Trophoblast cell (in vitro differentiated cells and primary cell): ENCODE results near the gene MELTF.

Experiments
- DNase-seq, 2 donors: peaks; one replicate each; pipeline ENCODE4 v3.0.0-alpha.2; 2016
- H2AFZ ChIP-seq: 2 replicates; pipeline ENCODE4 v1.6.1; 2013; ENCODE audit warnings: low read length, moderate library complexity, mild to moderate bottlenecking; ENCODE audit not compliant: insufficient read depth, poor library complexity
- H2AK5ac ChIP-seq: 2 replicates; pipeline ENCODE4 v1.6.1; 2013; ENCODE audit warnings: mild to moderate bottlenecking, low read length
- H2BK120ac ChIP-seq: 2 replicates; pipeline ENCODE4 v1.6.1; 2013; ENCODE audit warnings: low read length, mild to moderate bottlenecking, moderate library complexity; ENCODE audit not compliant: insufficient read depth, poor library complexity
- H2BK12ac ChIP-seq: 2 replicates; pipeline ENCODE4 v1.6.1; 2013; ENCODE audit warnings: mild to moderate bottlenecking, low read length, moderate library complexity
- H2BK5ac ChIP-seq: 2 replicates; pipeline ENCODE4 v1.6.1; 2013; ENCODE audit warnings: low read length, low read depth, moderate library complexity, mild to moderate bottlenecking; ENCODE audit not compliant: poor library complexity
- H3K14ac ChIP-seq: 2 replicates; pipeline ENCODE4 v1.6.1; 2013; ENCODE audit warnings: mild to moderate bottlenecking, low read length
- H3K18ac ChIP-seq: 2 replicates; pipeline ENCODE4 v1.6.1; 2013; ENCODE audit warnings: mild to moderate bottlenecking, low read length
- H3K23ac ChIP-seq: 2 replicates; pipeline ENCODE4 v1.6.1; 2013; ENCODE audit warnings: low read length
- H3K27ac ChIP-seq: 2 replicates; pipeline ENCODE4 v1.5.1; 2013; ENCODE audit warnings: low read depth, mild to moderate bottlenecking, inconsistent platforms, low read length, moderate library complexity
- H3K27me3 ChIP-seq: 2 replicates; pipeline ENCODE4 v1.6.1; 2013; ENCODE audit warnings: inconsistent platforms, mild to moderate bottlenecking, low read length, moderate library complexity; ENCODE audit not compliant: insufficient read depth
- H3K36me3 ChIP-seq, 2 experiments: 1 replicate in 1 of 2; 2 replicates in 1 of 2; pipeline ENCODE4 v1.6.1; 2013; ENCODE audit warnings: low read length in 2 of 2, mild to moderate bottlenecking in 2 of 2, moderate library complexity in 1 of 2; ENCODE audit not compliant: insufficient read depth in 2 of 2, control insufficient read depth in 1 of 2
- H3K4ac ChIP-seq: 2 replicates; pipeline ENCODE4 v1.6.1; 2013; ENCODE audit warnings: low read depth, mild to moderate bottlenecking, low read length, moderate library complexity
- H3K4me1 ChIP-seq, 2 experiments: 1 replicate in 1 of 2; 2 replicates in 1 of 2; pipeline ENCODE4 v1.6.1; 2013; ENCODE audit warnings: low read length in 2 of 2, mild to moderate bottlenecking in 2 of 2, moderate library complexity in 1 of 2; ENCODE audit not compliant: insufficient read depth in 2 of 2, control insufficient read depth in 1 of 2
- H3K4me2 ChIP-seq: 2 replicates; pipeline ENCODE4 v1.6.1; 2013; ENCODE audit warnings: inconsistent platforms, mild to moderate bottlenecking, low read length, moderate library complexity
- H3K4me3 ChIP-seq: 2 replicates; pipeline ENCODE4 v1.5.1; 2013; ENCODE audit warnings: mild to moderate bottlenecking, low read depth, low read length, inconsistent platforms
- H3K79me1 ChIP-seq: one replicate; pipeline ENCODE4 v1.6.1; 2013; ENCODE audit warnings: low read length
- H3K79me2 ChIP-seq: 2 replicates; pipeline ENCODE4 v1.6.1; 2013; ENCODE audit warnings: low read length, mild to moderate bottlenecking; ENCODE audit not compliant: control insufficient read depth, insufficient read depth, poor library complexity
- H3K9ac ChIP-seq: 2 replicates; pipeline ENCODE4 v1.6.1; 2013; ENCODE audit warnings: mild to moderate bottlenecking, low read length
- H3K9me3 ChIP-seq: 2 replicates; pipeline ENCODE4 v1.6.1; 2013; ENCODE audit warnings: low read depth, mild to moderate bottlenecking, control low read depth, inconsistent platforms, low read length; ENCODE audit not compliant: insufficient read depth
- H4K12ac ChIP-seq: 2 replicates; pipeline ENCODE4 v1.6.1; 2013; ENCODE audit warnings: low read depth, mild to moderate bottlenecking, low read length, moderate library complexity
- H4K8ac ChIP-seq: 2 replicates; pipeline ENCODE4 v1.6.1; 2013; ENCODE audit warnings: low read depth, mild to moderate bottlenecking, low read length, moderate library complexity
- H4K91ac ChIP-seq: one replicate; pipeline ENCODE4 v1.6.1; 2013; ENCODE audit warnings: low read depth, mild to moderate bottlenecking, low read length, moderate library complexity
- WGBS: extraction: QIAGEN DNeasy Blood & Tissue Kit; methylation state at CpG from one replicate; pipeline ENCODE4 v1.1.7; 2013; ENCODE audit warnings: missing lambda C conversion rate; ENCODE audit not compliant: insufficient read length, insufficient coverage; ENCODE audit errors: extremely low coverage; 5-methylcytosine and 5-hydroxymethylcytosine counted together

MELTF gene

DNA sequence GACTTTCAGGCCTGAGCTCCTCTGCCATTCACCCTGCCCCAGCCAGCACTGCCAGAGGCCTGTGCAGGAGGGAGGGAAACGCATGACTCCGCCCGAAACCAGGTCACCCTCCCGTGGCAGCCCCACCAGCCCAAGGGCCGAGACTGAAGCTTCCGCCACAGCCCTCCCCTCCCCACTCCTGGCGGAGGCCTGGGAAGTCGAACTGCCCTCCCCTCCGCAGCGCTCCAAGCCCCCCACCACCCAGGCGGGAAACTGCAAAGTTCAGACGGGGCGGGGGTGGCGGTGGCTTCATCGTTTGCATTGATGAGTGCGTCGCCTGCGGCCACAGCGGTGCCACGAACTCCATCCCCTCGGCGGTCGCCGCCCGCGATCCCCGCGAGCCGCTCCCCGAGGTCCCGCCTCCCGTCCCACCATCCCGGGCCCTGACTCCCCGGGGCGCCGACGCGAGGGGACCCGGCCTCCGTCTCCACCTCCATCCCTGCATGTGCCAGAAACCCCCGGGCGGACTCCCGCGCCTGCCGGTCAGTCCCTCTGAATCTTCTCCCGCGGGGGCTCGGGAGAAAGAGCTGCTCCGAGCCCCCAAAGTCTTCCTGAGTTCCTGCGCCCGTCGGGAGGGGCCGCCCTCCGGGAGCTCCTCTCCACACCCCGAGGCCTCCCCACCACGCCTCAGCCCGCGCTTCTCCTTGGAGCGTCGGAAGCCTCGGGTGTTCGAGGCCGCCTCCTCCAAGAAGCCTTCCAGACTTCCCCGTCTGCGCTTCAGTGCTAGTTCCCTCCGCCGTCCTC lies 698 bp downstream of the MELTF start:
- peaks cover 14 to 22% of the 10 kb centered on the region in 2 experiments for H3K4me1 ChIP-seq
- peak overlapping the region; percentile 75 for H3K14ac ChIP-seq
- no peak overlapping the region for H3K9ac ChIP-seq
- no peak overlapping the region for H3K23ac ChIP-seq
- H2BK5ac ChIP-seq: no peak overlapping the region
- no peak overlapping the region for H3K27ac ChIP-seq
- WGBS: no CpG with 5 or more reads among the region's 67 CpGs
- no peak overlapping the region for H3K4ac ChIP-seq
- peaks cover 2% of the 10 kb centered on the region for H3K9me3 ChIP-seq
- peaks cover 2% of the 10 kb centered on the region for H3K79me2 ChIP-seq
- no peak overlapping the region for H2BK12ac ChIP-seq
- no peaks in the 10 kb centered on the region for H3K36me3 ChIP-seq
- no peaks in the 10 kb centered on the region for H3K27me3 ChIP-seq
- no peak for DNase-seq
- peak overlapping the region; percentile 88 for H4K91ac ChIP-seq
- no peak overlapping the region for H2AK5ac ChIP-seq
- H3K4me3 ChIP-seq: peak overlapping the region; percentile 72
- peak overlapping the region; percentile 79 for H3K4me2 ChIP-seq
- H2AFZ ChIP-seq: peak overlapping the region; percentile 89
- peaks cover 4% of the 10 kb centered on the region for H3K79me1 ChIP-seq
- H2BK120ac ChIP-seq: peak overlapping the region; percentile 18
- peak overlapping the region; percentile 27 for H4K12ac ChIP-seq
- peak overlapping the region; percentile 90 for H4K8ac ChIP-seq
- H3K18ac ChIP-seq: peak overlapping the region; percentile 40

GRCh38 chr3:197027896-197028727 lies 1.5 kb downstream of the MELTF start:
- Histone ChIP-seq H3K4me1 (peaks cover 14 to 22% of the 10 kb centered on the region in 2 experiments), H3K23ac (no peak overlapping the region), H3K27me3 (no peaks in the 10 kb centered on the region)

DNA sequence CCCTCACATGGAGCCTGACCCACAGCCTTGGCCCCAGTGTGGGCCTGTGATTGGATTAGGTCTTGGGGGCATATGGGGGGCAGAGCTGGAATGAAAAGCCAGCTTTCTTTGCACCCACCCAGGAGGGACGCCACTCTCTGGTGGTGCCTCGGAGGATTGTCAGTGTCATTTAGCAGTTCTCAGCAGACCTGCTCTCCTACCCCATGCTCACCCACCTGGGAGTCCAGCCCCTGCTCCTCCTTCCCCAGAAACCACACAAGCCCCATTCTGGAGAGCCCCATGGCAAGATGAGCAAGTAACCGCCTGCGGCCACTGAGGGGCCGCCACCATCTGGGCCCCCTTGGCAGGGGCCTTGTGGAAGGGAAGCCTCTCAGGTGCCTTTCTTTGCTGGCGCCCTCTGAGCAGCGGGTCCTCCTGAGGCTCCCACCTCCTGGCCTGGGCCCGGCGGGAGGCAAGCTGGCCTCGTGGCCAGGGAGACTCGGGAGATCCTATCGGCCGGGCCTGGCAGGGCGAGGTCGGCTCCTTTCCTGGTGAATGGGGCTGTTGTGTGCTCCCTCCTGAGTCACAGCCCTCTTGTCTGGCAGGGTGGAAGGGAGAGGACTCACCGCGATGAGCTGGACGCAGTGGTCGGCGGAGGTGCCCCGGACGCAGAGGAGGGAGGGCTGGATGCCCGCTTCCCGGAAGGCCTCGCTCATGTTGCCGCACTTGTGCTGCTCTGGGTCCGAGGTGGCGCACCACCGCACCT lies 2.3 kb downstream of the MELTF start:
- H3K4me2 ChIP-seq: no peak overlapping the region
- H3K9me3 ChIP-seq: no peaks in the 10 kb centered on the region
- H3K79me1 ChIP-seq: peaks cover 4% of the 10 kb centered on the region
- no peak overlapping the region for H3K18ac ChIP-seq
- no peak for DNase-seq
- no peak overlapping the region for H3K23ac ChIP-seq
- no peak overlapping the region for H2BK5ac ChIP-seq
- H3K9ac ChIP-seq: no peak overlapping the region
- no CpG with 5 or more reads among the region's 29 CpGs for WGBS
- H3K4ac ChIP-seq: no peak overlapping the region
- no peak overlapping the region for H4K12ac ChIP-seq
- no peaks in the 10 kb centered on the region for H3K27me3 ChIP-seq
- H2BK120ac ChIP-seq: no peak overlapping the region
- H3K14ac ChIP-seq: no peak overlapping the region
- no peak overlapping the region for H3K4me3 ChIP-seq
- H4K8ac ChIP-seq: no peak overlapping the region
- peaks cover 14 to 22% of the 10 kb centered on the region in 2 experiments for H3K4me1 ChIP-seq
- no peaks in the 10 kb centered on the region for H3K36me3 ChIP-seq
- H2AFZ ChIP-seq: no peak overlapping the region
- H2AK5ac ChIP-seq: no peak overlapping the region
- peaks cover 2% of the 10 kb centered on the region for H3K79me2 ChIP-seq
- H4K91ac ChIP-seq: no peak overlapping the region
- H3K27ac ChIP-seq: no peak overlapping the region
- H2BK12ac ChIP-seq: no peak overlapping the region

More at GRCh38 chr3:197027896-197028727, 1.5 kb downstream of the MELTF start:
- no peak overlapping the region for H4K8ac ChIP-seq
- H4K91ac ChIP-seq: no peak overlapping the region
- H3K36me3 ChIP-seq: no peaks in the 10 kb centered on the region
- peaks cover 2% of the 10 kb centered on the region for H3K79me2 ChIP-seq
- no peak overlapping the region for H3K9ac ChIP-seq
- no peak overlapping the region for H3K14ac ChIP-seq
- H4K12ac ChIP-seq: peak overlapping the region; percentile 16
- H3K79me1 ChIP-seq: peaks cover 4% of the 10 kb centered on the region
- no peaks in the 10 kb centered on the region for H3K9me3 ChIP-seq
- no peak overlapping the region for H2BK12ac ChIP-seq
- H3K27ac ChIP-seq: no peak overlapping the region
- no peak for DNase-seq
- peak overlapping the region; percentile 79 for H3K4me2 ChIP-seq
- H2AFZ ChIP-seq: no peak overlapping the region
- H3K4me3 ChIP-seq: no peak overlapping the region
- H2BK120ac ChIP-seq: no peak overlapping the region
- no peak overlapping the region for H2BK5ac ChIP-seq
- no peak overlapping the region for H3K4ac ChIP-seq
- no peak overlapping the region for H2AK5ac ChIP-seq
- no peak overlapping the region for H3K18ac ChIP-seq
- no CpG with 5 or more reads among the region's 22 CpGs for WGBS

GRCh38 chr3:197026481-197026866 lies 3.1 kb downstream of the MELTF start:
- no peak overlapping the region for H2BK120ac ChIP-seq
- no peak overlapping the region for H2BK12ac ChIP-seq
- no CpG with 5 or more reads among the region's 9 CpGs for WGBS

More at GRCh38 chr3:197026481-197026866, 3.1 kb downstream of the MELTF start:
- H2BK5ac ChIP-seq: no peak overlapping the region
- no peak for DNase-seq
- H3K9me3 ChIP-seq: no peaks in the 10 kb centered on the region
- peaks cover 14 to 19% of the 10 kb centered on the region in 2 experiments for H3K4me1 ChIP-seq
- no peaks in the 10 kb centered on the region for H3K36me3 ChIP-seq
- no peak overlapping the region for H3K9ac ChIP-seq
- no peak overlapping the region for H3K4me3 ChIP-seq
- H3K27ac ChIP-seq: no peak overlapping the region
- H3K79me2 ChIP-seq: peaks cover 2% of the 10 kb centered on the region
- H3K4ac ChIP-seq: no peak overlapping the region
- H3K27me3 ChIP-seq: no peaks in the 10 kb centered on the region
- no peak overlapping the region for H3K18ac ChIP-seq
- H4K91ac ChIP-seq: no peak overlapping the region
- H3K79me1 ChIP-seq: peaks cover 4% of the 10 kb centered on the region
- no peak overlapping the region for H3K14ac ChIP-seq
- no peak overlapping the region for H3K4me2 ChIP-seq
- H2AFZ ChIP-seq: no peak overlapping the region
- no peak overlapping the region for H4K8ac ChIP-seq
- no peak overlapping the region for H4K12ac ChIP-seq
- no peak overlapping the region for H3K23ac ChIP-seq
- H2AK5ac ChIP-seq: no peak overlapping the region
